Measurements from ENCODE around the gene CNIH3.

CNIH3 gene

DNA sequence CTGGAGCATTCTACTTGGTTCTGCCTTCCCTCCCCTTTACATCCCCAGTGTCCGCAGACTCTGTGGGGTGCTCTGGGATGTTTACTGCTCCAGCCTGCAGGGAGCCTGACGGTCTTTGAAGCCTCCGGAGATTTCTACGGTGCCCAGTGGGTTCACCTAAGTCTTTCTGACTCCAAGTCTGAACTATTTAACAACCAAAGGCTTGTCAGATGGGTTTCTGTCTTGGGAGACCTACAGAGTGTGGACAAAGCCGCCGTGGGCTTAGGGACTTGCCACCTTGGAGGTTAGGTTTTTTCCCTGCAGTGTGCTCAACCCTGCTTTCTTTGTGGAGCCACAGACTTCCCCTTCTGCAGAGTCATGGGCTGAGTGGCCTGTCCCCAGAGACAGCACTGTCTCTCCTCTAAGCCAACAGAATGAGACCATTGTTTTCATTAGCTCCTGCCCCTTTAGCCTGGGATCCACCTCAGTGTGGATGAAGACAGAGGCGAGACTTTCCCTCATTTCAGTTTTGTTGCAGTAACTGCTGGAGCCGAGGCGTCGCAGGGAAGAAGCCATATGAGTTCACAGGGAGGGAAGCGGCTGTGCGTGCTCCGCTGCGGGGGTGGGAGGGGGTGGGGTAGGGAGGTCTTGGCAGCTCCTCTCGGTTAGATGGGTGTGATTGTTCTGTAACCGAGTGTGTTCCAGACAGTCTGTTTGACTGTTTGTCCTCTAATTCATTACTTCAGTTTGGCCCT, 120.7 kb downstream of the CNIH3 start:
- TF ChIP-seq, protein P1, sequence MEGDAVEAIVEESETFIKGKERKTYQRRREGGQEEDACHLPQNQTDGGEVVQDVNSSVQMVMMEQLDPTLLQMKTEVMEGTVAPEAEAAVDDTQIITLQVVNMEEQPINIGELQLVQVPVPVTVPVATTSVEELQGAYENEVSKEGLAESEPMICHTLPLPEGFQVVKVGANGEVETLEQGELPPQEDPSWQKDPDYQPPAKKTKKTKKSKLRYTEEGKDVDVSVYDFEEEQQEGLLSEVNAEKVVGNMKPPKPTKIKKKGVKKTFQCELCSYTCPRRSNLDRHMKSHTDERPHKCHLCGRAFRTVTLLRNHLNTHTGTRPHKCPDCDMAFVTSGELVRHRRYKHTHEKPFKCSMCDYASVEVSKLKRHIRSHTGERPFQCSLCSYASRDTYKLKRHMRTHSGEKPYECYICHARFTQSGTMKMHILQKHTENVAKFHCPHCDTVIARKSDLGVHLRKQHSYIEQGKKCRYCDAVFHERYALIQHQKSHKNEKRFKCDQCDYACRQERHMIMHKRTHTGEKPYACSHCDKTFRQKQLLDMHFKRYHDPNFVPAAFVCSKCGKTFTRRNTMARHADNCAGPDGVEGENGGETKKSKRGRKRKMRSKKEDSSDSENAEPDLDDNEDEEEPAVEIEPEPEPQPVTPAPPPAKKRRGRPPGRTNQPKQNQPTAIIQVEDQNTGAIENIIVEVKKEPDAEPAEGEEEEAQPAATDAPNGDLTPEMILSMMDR (IDR thresholded peaks at IDR 0.05), result no peak

GRCh38 chr1:224737353-224737727, 121.2 kb downstream of the CNIH3 start:
- TF ChIP-seq, protein P1 (IDR thresholded peaks at IDR 0.05), result no peak

- TF ChIP-seq, protein P1 (IDR thresholded peaks at IDR 0.05), result no peak
Measured at GRCh38 chr1:224739303-224739996, 123.3 kb downstream of the CNIH3 start.

DNA sequence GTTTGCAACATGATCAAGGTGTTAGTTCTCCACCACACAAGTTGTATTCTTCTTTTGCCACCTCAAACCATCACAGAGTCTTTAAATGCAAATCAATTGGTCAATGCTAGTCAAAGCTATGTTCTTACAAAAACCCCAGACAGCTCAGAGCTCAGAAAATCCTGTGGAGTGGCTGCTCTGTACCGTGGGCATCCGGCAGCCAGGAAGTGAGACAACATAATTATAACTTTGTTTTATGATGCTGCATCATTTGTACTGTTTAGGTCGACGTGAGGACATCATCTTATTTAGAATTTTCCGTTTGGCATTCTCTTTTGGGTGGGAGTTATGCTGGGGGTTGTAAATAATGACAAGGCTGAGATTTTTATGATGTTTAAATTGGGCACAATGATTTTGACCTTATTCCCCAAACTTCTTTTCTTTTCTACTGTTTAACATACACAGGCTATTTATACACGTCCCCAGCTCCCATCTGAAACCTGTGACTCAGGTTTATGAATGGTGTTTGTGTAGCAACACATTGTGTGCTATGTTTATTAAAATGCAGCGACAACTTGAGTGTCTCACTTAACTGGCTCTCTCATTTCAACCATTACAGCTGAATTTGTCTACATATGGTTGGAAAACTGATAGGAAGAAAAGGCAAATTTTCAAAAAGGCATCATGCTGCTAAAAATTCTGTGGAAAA, 124.0 kb downstream of the CNIH3 start:
- TF ChIP-seq, protein P1 (IDR thresholded peaks at IDR 0.05), result no peak

GRCh38 chr1:224740685-224741052, 124.6 kb downstream of the CNIH3 start:
- TF ChIP-seq, protein P1 (IDR thresholded peaks at IDR 0.05), result no peak

- TF ChIP-seq, protein P1 (IDR thresholded peaks at IDR 0.05), result no peak
Measured at GRCh38 chr1:224742349-224742748, 126.2 kb downstream of the CNIH3 start.

- TF ChIP-seq, protein P1 (IDR thresholded peaks at IDR 0.05), result no peak
Measured at GRCh38 chr1:224743608-224744164, 127.6 kb downstream of the CNIH3 start.
